Neural progenitor cell (in vitro differentiated cells): Measurements from ENCODE around the gene MAN2A1.

ENCODE experiments used
- EZH2 ChIP-seq: fragments of 200-600 bp; sonication (generic); IDR thresholded peaks from 2 replicates; pipeline ENCODE4 v1.6.1; 2017; ENCODE audit warnings: antibody characterized with exemption, mild to moderate bottlenecking, moderate library complexity
- TF ChIP-seq, protein P1 (sequence below): fragments of 200-600 bp; sonication (generic); IDR thresholded peaks from 2 replicates; pipeline ENCODE4 v1.5.1; 2017; ENCODE audit warnings: antibody characterized with exemption, mild to moderate bottlenecking

- TF ChIP-seq, protein P1, sequence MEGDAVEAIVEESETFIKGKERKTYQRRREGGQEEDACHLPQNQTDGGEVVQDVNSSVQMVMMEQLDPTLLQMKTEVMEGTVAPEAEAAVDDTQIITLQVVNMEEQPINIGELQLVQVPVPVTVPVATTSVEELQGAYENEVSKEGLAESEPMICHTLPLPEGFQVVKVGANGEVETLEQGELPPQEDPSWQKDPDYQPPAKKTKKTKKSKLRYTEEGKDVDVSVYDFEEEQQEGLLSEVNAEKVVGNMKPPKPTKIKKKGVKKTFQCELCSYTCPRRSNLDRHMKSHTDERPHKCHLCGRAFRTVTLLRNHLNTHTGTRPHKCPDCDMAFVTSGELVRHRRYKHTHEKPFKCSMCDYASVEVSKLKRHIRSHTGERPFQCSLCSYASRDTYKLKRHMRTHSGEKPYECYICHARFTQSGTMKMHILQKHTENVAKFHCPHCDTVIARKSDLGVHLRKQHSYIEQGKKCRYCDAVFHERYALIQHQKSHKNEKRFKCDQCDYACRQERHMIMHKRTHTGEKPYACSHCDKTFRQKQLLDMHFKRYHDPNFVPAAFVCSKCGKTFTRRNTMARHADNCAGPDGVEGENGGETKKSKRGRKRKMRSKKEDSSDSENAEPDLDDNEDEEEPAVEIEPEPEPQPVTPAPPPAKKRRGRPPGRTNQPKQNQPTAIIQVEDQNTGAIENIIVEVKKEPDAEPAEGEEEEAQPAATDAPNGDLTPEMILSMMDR, result no peak
- TF ChIP-seq EZH2, result no peak
Observed at GRCh38 chr5:109779036-109779735, 89.5 kb downstream of the MAN2A1 start.
